Endothelial cell of hepatic sinusoid (primary cell): ENCODE data around the gene PCDH15.
"Not testable (repeated sequence)": the region's sequence is repeated elsewhere in the genome, so short reads cannot be mapped to it uniquely, and the experiment has no call there.

Experiments
- in situ Hi-C: cut with HindIII; loops from 2 replicates; pipeline ENCODE4 v1.10.0; 2017; ENCODE audit warnings: low sequenced_read_pairs

PCDH15 gene

GRCh38 chr10:54010337-54010933 is 790.6 kb downstream of the PCDH15 start:
- in situ Hi-C loops: no loop called here

DNA sequence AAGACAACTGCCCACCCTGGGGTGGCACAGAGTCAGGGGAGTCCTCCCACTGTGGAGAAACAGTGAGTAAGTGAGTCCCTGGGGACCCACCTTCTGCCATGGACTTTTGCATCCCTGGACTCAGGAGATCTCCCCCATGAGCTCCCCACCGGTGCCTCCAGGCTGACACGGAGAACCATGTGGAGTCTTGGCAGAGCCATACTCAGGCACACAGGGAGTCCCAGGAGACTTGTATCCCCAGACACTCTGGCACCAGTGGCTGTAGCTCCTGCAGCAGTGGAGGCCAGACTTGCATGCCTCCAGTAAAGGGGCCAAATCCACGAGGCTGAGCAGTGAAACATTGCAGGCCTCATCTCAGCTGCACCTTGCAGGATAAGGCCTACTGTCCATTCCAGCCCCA is 791.4 kb downstream of the PCDH15 start:
- in situ Hi-C loops: no loop called here

DNA sequence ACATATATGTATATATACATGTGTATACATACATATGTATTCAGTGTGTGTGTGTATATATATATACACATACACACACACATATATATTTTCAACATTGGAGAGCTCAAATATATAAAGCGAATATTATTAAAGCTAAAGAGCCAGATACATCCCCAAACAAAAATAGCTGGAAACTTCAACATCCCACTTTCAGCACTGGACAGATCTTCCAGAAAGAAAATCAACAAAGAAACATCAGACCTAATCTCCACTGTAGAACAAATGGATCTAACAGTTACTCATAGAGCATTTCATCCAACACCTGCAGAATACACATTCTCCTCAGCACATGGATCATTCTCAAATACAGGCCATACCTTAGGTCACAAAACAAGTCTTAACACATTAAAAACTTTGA is 799.0 kb downstream of the PCDH15 start:
- in situ Hi-C loops: no loop called here

GRCh38 chr10:53997953-53998352 is 803.1 kb downstream of the PCDH15 start:
- in situ Hi-C loops: no loop called here

DNA sequence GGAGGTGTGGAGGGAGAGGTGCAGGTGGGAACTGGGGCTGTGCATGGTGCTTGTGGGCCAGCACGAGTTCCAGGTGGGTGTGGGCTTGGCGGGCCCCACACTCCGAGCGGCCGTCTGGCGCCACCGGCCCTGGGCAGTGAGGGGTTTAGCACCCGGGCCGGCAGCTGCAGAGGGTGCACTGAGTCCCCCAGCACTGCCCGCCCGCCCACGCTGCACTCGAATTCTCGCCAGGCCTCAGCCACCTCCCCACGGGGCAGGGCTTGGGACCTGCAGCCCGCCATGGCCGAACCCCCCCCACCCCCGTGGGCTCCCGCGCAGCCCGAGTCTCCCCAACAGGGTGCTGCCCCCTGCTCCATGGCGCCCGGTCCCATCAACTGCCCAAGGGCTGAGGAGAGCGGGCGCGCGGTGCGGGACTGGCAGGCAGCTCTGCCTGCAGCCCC is 810.2 kb downstream of the PCDH15 start:
- in situ Hi-C loops: no loop called here

- in situ Hi-C loops: no loop called here
Measured at GRCh38 chr10:53983431-53983830, 817.6 kb downstream of the PCDH15 start.

DNA sequence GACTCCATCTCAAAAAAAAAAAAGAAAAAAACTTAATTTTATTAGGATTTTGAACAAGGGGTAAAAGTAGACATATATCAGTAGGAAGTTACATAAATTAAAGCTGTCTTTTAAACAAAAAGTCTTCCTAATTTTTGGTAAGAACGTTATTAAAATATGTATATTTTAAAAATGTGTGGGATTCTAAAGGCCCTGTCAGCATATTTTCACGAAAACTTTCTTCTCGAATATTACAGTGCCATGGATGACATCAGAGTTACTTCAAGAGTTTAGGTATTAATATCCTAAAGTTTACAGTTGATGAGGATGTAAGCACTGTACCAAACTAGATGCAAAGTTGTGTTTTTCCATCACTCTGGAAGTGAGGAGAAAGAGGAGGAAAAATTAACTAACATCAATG is 820.8 kb downstream of the PCDH15 start:
- in situ Hi-C loops: no loop called here

GRCh38 chr10:53978301-53978700 is 822.7 kb downstream of the PCDH15 start:
- in situ Hi-C loops: no loop called here

DNA sequence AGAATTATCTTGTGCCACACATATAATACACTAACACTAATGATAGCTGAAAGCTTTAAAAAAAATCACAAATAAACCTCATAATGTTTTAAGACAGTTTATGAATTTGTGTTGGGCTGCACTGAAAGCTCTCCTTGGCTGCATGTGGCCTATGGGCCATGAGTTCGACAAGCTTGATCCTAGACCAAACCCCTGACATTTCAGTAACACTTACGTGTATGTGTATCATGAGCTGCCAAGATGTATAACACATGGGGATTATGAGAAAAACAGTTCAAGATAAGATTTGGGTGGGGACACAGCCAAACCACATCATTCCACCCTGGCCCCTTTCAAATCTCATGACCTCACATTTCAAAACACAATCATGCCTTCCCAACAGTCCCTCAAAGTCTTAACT is 823.8 kb downstream of the PCDH15 start:
- in situ Hi-C loops: no loop called here

DNA sequence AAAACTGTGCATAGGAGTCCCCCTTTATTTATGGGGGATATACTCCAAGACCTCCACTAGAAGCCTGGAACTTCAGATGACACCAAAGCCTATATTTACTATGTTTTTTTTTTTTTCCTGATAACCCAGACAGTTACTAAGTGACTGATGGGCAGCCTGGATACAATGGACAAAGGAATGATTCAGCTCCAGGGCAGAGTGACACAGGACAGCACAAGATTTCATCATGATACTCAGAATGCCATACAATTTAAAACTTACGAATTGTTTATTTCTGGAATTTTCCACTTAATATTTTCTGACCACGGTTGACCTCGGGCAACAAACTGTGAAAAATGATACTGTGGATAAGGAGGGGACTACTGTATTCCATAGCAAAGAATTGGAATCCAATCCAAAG is 843.6 kb downstream of the PCDH15 start:
- in situ Hi-C loops: no loop called here

GRCh38 chr10:53955091-53955490 is 845.9 kb downstream of the PCDH15 start:
- in situ Hi-C loops: no loop called here

DNA sequence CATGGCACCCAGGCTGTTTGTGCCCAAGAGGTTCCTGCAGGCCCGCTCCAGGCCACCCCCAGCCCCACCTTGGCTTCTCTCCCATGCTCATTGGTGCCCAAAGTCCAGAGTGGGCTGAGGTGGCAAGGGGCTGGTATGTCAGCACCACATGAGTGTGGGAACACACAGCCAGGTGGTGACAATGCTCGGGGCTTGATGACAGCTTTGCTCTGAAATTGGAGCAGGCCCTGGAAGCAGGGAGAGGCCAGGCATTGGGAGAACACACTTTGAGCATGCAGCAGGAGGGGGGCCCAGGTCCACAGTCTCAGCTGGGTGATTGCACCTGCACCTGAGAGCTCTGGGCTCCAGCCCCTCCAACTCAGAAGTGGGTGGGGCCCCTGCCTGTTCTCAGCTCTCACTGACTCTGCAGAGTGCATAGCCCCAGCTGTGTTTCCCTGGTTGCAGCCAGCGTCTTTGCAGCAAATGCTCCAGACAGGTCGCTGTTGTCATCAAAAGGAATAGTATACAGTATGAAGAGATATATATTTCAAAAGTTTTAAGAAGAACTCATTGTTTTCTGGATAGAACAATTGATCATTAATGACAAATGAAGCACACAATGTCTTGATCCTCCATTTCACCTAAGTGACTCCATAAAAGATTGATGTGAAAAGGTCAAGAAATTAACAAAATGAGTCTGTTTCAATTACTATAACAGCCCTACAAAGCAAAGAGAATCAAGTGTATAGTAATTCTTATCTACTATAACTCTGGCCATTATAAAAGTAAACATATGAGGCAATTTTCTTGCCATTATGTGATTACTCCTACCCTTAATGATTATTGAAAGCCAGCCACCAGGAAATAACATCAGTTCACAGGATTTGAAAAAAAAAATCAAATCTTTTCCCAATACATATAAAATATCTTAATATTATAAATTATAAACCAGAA is 848.1 kb downstream of the PCDH15 start:
- in situ Hi-C loops: no loop called here

DNA sequence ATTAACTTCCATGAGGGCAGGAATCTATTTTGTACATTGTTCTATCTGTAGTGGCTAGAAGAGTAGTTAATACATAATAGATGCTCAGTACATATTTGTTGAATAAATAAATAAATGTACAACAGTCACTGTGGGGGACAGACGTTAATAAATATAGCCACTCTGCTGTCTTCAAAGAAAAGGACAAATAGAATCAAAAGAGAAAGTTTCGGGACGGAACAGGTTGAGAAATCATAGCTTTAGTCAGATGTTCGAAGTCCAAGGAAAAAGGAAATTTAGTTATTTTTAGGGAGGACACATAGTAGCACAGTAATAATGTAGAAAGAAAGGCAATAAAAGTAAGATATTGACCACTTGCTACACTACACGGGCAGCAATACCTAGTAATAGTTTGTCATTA is 861.4 kb downstream of the PCDH15 start:
- in situ Hi-C loops: no loop called here

DNA sequence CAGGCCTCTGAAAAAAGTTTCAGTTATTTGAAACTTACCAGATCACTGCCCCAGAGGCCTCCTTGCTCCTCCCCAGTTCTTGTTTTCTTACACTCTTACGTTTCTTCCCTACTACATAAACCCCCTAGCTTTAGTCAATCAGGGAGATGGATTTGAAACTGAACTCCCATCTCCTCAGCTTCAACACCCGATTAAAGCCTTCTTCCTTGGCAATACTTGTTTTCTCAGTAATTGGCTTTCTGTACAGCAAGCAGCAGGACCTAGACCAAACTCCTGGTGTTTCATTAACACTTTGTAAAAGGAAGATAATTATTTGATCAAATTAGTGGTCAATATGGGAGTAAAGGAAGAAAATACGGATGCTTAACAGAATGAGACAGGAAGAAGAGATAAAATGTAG is 870.4 kb downstream of the PCDH15 start:
- in situ Hi-C loops: no loop called here

DNA sequence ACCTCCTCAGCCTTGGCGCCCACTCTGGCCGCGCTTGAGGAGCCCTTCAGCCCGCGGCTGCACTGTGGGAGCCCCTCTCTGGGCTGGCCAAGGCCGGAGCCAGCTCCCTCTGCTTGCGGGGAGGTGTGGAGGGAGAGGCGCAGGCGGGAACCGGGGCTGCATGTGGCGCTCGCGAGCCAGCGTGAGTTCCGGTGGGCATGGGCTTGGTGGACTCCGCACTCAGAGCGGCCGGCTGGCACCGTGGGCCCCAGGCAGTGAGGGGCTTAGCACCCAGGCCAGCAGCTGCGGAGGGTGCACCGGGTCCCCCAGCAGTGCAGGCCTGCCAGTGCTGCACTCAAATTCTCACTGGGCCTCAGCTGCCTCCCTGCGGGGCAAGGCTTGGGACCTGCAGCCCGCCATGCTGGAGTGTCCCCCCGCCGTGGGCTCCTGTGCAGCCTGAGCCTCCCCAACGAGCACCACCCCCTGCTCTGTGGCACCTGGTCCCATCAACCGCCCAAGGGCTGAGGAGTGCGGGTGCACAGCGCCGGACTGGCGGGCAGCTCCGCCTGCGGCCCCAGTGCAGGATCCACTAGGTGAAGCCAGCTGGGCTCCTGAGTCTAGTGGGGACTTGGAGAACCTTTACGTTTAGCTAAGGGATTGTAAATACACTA is 876.9 kb downstream of the PCDH15 start:
- in situ Hi-C loops: not testable (repeated sequence)

- in situ Hi-C loops: no loop called here
Measured at GRCh38 chr10:53918755-53919154, 882.3 kb downstream of the PCDH15 start.

GRCh38 chr10:53909791-53910190 is 891.2 kb downstream of the PCDH15 start:
- in situ Hi-C loops: no loop called here

GRCh38 chr10:53904506-53905241 is 896.4 kb downstream of the PCDH15 start:
- in situ Hi-C loops: no loop called here

- in situ Hi-C loops: no loop called here
Measured at GRCh38 chr10:53903756-53904155, 897.3 kb downstream of the PCDH15 start.

- in situ Hi-C loops: no loop called here
Measured at GRCh38 chr10:53899463-53900160, 901.4 kb downstream of the PCDH15 start.

DNA sequence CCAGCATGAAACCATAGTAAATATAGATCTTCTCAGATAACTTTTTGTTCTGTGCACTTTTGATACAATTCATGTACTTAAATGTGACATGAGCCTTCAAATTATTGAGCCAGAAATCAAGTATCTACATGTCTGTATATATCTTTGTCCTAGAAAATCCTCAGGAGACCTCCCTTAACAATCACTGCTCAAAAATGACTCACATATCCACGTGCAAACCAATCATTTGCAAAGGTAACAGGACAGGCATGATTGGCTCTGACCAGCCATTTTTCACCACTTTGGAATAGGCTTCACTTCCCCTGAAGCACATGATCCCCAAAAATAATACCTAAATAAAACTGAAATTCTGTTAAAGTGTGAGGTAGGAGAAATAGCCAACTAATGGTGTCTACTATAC is 902.5 kb downstream of the PCDH15 start:
- in situ Hi-C loops: no loop called here
